Ovary (tissue), 3 donors: ENCODE data around the gene SPATA4.

Experiments
- CTCF ChIP-seq, 3 donors: fragments of 450-650 bp in 2 of 3; fragments of 200-600 bp in 1 of 3; IDR thresholded peaks; one replicate each; pipeline versions ENCODE4 v1.5.1 to v1.8.0; 2016 to 2022; ENCODE audit warnings: antibody characterized with exemption in 3 of 3, mild to moderate bottlenecking in 1 of 3
- POLR2A ChIP-seq: fragments of 450-650 bp; IDR thresholded peaks from one replicate; pipeline ENCODE4 v1.6.1; 2017; ENCODE audit warnings: antibody characterized with exemption, mild to moderate bottlenecking, moderate library complexity
- donor health status: DM: no; HTN: no; CAD: no.

- TF ChIP-seq CTCF (IDR thresholded peaks at IDR 0.05) (no peak), POLR2A (no peak)
These were observed 47.5 kb upstream of the SPATA4 start for GRCh38 chr4:176242764-176243347.
